HG03280 (cell line): ENCODE data around the gene CFAP251.

Experiments
- ATAC-seq: cut with Tn5 transposase; IDR thresholded peaks from one replicate; pipeline ENCODE4 v1.9.1; 2021; ENCODE audit warnings: mild to moderate bottlenecking, moderate library complexity; ENCODE audit not compliant: unreplicated experiment

CFAP251 gene

GRCh38 chr12:122051231-122051876 lies 133.0 kb downstream of the CFAP251 start:
- no peak for ATAC-seq

DNA sequence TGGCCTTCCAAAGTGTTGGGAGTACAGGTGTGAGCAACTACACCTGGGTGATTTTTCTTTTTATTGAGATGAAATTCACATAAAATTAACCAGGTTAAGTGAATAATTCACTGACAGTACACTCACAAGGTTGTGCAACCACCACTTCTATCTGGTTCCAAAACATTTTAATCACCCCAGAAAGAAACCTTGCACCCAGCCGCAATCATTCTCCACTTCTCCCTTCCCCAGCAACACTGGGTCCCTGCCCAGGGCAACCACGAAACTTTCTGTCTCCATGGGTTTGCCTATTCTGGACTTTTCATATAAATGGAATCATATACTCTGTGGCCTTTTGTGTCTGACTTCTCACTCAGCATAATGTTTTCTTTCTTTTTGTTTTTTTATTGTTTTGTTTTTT lies 133.9 kb downstream of the CFAP251 start:
- no peak for ATAC-seq
